ENCODE results near the gene DLD.

DNA sequence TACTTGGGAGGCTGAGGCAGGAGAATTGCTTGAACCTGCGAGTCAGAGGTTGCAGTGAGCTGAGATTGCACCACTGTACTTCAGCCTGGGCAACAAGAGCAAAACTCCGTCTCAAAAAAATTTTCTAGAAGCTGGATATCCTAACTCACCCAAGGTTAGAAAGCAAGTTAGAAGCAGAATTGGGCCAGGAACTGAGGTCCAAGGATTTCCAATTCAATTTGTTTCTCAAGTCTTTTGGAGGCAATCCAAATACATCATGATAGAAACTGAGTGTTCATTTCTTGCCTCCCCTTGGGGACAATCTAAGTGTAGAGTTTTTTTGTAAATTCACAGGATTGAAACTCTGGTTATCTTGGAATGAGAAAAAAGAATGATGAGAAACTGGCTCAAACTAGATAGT lies 66.5 kb downstream of the DLD start:
- no peak for TF ChIP-seq TAF1 (IDR thresholded peaks at IDR 0.05; ENCODE audit: borderline replicate concordance, low read depth, low read length)
- no peak for TF ChIP-seq POLR2A (IDR thresholded peaks at IDR 0.05; ENCODE audit: low read depth, low read length)

Measured in GM12892 (cell line).